ENCODE results near the gene ADGRA1. TPM values are rescaled to one million over a fixed set of nuclear protein-coding genes. Genes with fewer than 3 reads are reported as not detected.
A peak's percentile ranks its signal among the peaks of the same experiment; 100 is the strongest.

The ADGRA1 gene
- total and polyA plus RNA-seq, 2 of the 8 experiments (the other 6 are each of a cell fraction or from before 2014, with no cell fraction given): 0.17 to 0.21 TPM

- Histone ChIP-seq H4K91ac (replicated peaks; ENCODE audit: insufficient read length, low read length) (no peak overlapping the region), H2BK20ac (ENCODE audit: low read length) (no peak overlapping the region), H4K8ac (ENCODE audit: extremely low read depth, insufficient read depth, low read length) (no peak overlapping the region), H3K27me3 (replicated peaks in 1 of 4; ENCODE audit: control insufficient read depth in 3 of 4, extremely low read depth in 1 of 4, insufficient read depth in 3 of 4, low read length in 3 of 4) (no peaks in the 10 kb centered on the region), H3K18ac (ENCODE audit: extremely low read depth, low read length) (no peak overlapping the region), H2BK120ac (replicated peaks; ENCODE audit: low read depth, low read length) (no peak overlapping the region), H2BK5ac (ENCODE audit: low read depth, low read length) (no peak overlapping the region), H3K9me3 (ENCODE audit: insufficient read depth in 2 of 2, low read depth in 1 of 2, low read length in 1 of 2) (no peaks in the 10 kb centered on the region), H2BK12ac (ENCODE audit: low read depth, low read length) (0 out of 2 replicates have a peak overlapping the region, but pooled peaks have one; percentile 9), H3K4ac (replicated peaks; ENCODE audit: insufficient read length, low read depth, low read length) (no peak overlapping the region), H3K79me2 (ENCODE audit: control insufficient read depth in 1 of 2, insufficient read depth in 2 of 2, low read length in 2 of 2) (no peaks in the 10 kb centered on the region), H2BK15ac (ENCODE audit: low read length) (no peak overlapping the region), H4K20me1 (replicated peaks in 1 of 2; ENCODE audit: control insufficient read depth in 1 of 2, insufficient read depth in 2 of 2, low read length in 2 of 2) (peaks cover 0 to 3% of the 10 kb centered on the region in 2 experiments), H3K14ac (ENCODE audit: insufficient read length) (no peak overlapping the region), H3K23me2 (ENCODE audit: low read depth, low read length) (no peaks in the 10 kb centered on the region; the same call in 1 of the 2 replicates), H4K5ac (ENCODE audit: insufficient read length, low read depth, low read length) (no peak overlapping the region), H3K27ac (ENCODE audit: low read depth, low read length) (no peak overlapping the region), H3K4me2 (ENCODE audit: insufficient read depth in 1 of 2, low read depth in 2 of 2, low read length in 2 of 2) (no peak overlapping the region), H3K23ac (ENCODE audit: insufficient read length) (no peak overlapping the region), H3K4me1 (replicated peaks in 1 of 4; ENCODE audit: control insufficient read depth in 3 of 4, insufficient read depth in 4 of 4, low read length in 3 of 4) (peaks cover 5 to 20% (median 17%) of the 10 kb centered on the region in 4 experiments), H3K56ac (replicated peaks; ENCODE audit: insufficient read length, low read depth, low read length) (no peak overlapping the region), H3K36me3 (ENCODE audit: control insufficient read depth in 2 of 4, insufficient read depth in 4 of 4, low read length in 3 of 4) (no peaks in the 10 kb centered on the region), H2AFZ (ENCODE audit: low read length) (no peak overlapping the region), H3K9ac (replicated peaks in 1 of 4; ENCODE audit: extremely low read depth in 1 of 4, low read depth in 3 of 4, low read length in 3 of 4) (no peak overlapping the region; a peak in 1 of 7 replicates), H2AK5ac (ENCODE audit: low read depth, low read length) (no peak overlapping the region), H3K4me3 (ENCODE audit: extremely low read depth in 1 of 4, insufficient read depth in 2 of 4, low read depth in 3 of 4, low read length in 4 of 4) (no peak overlapping the region), H3K79me1 (ENCODE audit: low read depth, low read length) (no peaks in the 10 kb centered on the region)
- POLR2A ChIA-PET (ENCODE audit: partially characterized antibody): interaction anchor here (0.6 kb wide), 1 partner anchor 30 kb away, joined by 3 read pairs; no protein-coding TSS in a partner anchor
- 86% methylated on average over 7 of the region's 11 CpGs; no CpG with 5 or more reads in 1 of the 2 experiments for WGBS, 2 experiments (ENCODE audit: extremely low coverage in 1 of 2, insufficient coverage in 1 of 2, insufficient read length in 1 of 2, insufficient replicate concordance in 2 of 2, low coverage in 1 of 2, low lambda C conversion rate in 2 of 2, missing lambda C conversion rate in 1 of 2)
- FAIRE-seq (no peak), DNase-seq (ENCODE audit: low read depth in 1 of 2, low spot score in 2 of 2) (no peak)
- CTCF ChIA-PET (ENCODE audit: partially characterized antibody): interaction anchor here (0.8 to 2.3 kb wide), 14 partner anchors 9 to 196 kb away, joined by 3 to 9 read pairs (median 4); no protein-coding TSS in a partner anchor
- TF ChIP-seq HDAC2 (IDR thresholded peaks at IDR 0.05; ENCODE audit: borderline replicate concordance in 1 of 2, low read depth in 2 of 2, low read length in 2 of 2) (no peak), MAFK (IDR thresholded peaks at IDR 0.05; ENCODE audit: low read depth, low read length) (no peak), KDM5A (IDR thresholded peaks at IDR 0.05; ENCODE audit: low read length) (no peak), POU5F1 (IDR thresholded peaks at IDR 0.05; ENCODE audit: low read depth, low read length) (no peak), BACH1 (IDR thresholded peaks at IDR 0.05; ENCODE audit: low read length) (no peak), YY1 (IDR thresholded peaks at IDR 0.05; ENCODE audit: low read depth, low read length) (no peak), CBX5 (IDR thresholded peaks at IDR 0.05; ENCODE audit: low read depth, low read length) (no peak), EZH2 (IDR thresholded peaks at IDR 0.05; ENCODE audit: low read depth, low read length, severe bottlenecking) (no peak), CTCF (IDR thresholded peaks at IDR 0.05; ENCODE audit: control extremely low read depth in 1 of 3, insufficient read depth in 1 of 3, low read depth in 1 of 3, low read length in 3 of 3) (no peak), TAF1 (IDR thresholded peaks at IDR 0.05; ENCODE audit: low read depth, low read length) (no peak), TEAD4 (IDR thresholded peaks at IDR 0.05; ENCODE audit: low read depth, low read length) (no peak)
These were observed 10.2 kb downstream of the ADGRA1 start for GRCh38 chr10:133097961-133098360.
